GM19043 (cell line): ENCODE data around the gene TMEM267.
"Not testable (repeated sequence)": the region's sequence is repeated elsewhere in the genome, so short reads cannot be mapped to it uniquely, and the experiment has no call there.

Experiments
- ATAC-seq: cut with Tn5 transposase; IDR thresholded peaks from one replicate; pipeline ENCODE4 v1.9.1; 2021; ENCODE audit warnings: low read depth; ENCODE audit not compliant: unreplicated experiment

Gene TMEM267

DNA sequence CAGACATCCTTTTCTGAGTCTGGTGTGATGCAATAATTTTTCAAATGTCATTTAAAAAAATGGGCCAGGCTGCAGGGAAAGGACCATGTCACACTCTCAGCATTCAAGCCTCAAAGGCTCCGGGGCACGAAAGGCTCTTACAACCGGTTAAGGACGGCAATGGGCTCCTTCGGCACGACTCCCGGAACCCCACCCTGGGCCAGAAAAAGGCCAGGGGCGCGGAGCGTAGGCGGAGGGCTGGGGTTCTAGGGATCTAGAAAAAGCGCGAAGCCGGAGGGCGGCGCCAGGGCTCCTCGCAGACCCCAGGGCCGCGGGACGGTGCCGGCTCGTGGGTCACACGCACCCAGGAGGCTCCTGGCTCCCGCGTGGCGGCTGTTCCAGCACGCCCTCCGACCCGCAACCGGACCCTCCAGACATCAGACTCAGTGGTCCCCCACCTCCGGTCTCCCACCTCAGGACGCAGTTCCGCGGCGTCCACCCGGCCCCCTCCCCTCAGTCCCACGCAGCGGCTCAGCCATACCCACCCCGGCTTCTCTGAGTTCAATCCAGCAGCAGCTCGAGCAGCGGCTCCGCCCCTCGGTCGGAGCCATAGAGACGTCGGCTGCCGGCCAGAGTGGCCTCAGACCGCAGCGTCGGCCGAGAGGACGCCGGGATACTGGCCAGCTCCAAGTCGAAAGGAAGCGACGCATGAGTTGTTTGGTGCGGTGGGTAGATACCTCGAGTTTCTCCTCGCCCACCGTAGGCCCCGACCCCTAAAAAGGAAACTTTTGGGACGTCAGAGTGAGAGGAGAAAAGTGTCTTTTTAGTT lies at the start of gene TMEM267:
TMEM267 (minus strand) TSS at position 568 of the 808 bp plus-strand sequence. CDS start 29,896 bp downstream, outside the sequence.
- peak; percentile 87 for ATAC-seq

DNA sequence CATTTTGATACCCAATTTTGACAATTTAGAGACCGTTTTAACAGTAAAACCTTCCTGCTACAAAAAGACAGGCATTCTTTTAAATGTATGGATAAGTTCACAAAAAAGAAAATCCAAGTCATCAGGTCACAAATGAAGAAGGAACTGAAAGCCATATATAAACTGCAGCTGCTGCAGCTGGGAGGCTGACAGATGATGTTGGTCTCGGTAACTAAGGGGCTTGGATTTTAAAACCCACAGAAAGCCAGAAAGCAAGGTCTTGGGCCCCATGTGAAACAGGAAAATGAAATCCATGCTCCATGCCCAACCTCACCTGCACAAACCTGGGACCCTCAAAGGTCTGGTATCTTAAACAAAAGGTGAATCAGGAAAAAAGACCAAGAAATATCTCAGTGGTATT lies 47.0 kb upstream of the TMEM267 start:
- ATAC-seq = no peak

- no peak for ATAC-seq
These were observed 40.0 kb upstream of the TMEM267 start for GRCh38 chr5:43523662-43524072.

- no peak for ATAC-seq
These were observed 37.0 kb upstream of the TMEM267 start for GRCh38 chr5:43520615-43521014.

DNA sequence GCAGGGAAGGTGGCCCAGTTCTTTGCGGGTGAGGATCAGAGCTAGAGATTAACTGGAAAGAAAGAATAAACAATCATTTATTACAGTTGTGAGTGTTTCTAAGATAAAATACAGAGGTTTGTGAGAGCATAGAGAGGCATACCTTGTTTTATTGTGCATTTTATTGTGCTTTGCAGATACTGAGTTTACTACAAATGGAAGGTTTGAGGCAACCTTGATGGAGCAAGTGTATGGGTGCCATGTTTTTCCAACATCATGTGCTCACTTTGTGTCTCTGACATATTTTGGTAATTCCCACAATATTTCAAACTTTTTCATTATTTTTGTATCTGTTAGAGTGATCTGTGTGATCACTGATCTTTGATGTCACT lies 32.0 kb upstream of the TMEM267 start:
- no peak for ATAC-seq

- ATAC-seq = peak; percentile 97
These were observed 31.4 kb upstream of the TMEM267 start, which contains the start of gene C5orf34 for GRCh38 chr5:43514816-43515677. Gene C5orf34, minus strand, starts transcription at chr5:43515148. Its CDS starts 5,809 bp downstream, at chr5:43509339.

- peak; percentile 23 for ATAC-seq
These were observed 30.8 kb upstream of the TMEM267 start for GRCh38 chr5:43514471-43514815.

- ATAC-seq = no peak
These were observed 30.4 kb upstream of the TMEM267 start for GRCh38 chr5:43514025-43514424.

DNA sequence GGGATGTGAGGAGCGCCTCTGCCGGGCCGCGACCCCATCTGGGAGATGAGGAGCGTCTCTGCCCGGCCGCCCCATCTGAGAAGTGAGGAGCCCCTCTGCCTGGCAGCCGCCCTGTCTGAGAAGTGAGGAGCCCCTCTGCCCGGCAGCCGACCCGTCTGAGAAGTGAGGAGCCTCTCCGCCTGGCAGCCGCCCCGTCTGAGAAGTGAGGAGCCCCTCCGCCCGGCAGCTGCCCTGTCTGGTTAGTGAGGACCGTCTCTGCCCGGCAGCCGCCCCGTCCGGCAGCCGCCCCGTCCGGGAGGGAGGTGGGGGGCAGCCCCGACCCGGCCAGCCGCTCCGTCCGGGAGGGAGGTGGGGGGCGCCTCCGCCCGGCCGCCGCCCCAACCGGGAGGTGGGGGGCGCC lies 27.4 kb upstream of the TMEM267 start:
- not testable (repeated sequence) for ATAC-seq

DNA sequence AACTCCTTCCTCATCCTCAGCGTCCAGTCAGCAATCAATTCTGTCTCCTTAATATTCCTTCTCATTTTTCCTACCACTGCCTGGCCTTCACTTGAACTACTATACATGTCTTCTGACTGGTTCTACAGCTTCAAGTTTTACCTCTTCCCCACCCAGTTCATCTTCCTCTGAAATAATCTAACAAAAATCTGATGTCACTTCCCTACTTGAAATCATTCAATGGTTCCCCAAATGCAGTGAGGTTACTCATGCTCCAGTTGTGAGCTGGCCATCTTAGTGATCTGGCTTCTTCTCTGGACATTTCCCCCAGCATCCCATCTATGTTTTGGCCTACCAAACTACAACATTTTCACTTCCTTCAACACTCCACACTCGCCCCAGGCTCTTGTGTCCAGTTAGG lies 14.9 kb upstream of the TMEM267 start:
- no peak for ATAC-seq

DNA sequence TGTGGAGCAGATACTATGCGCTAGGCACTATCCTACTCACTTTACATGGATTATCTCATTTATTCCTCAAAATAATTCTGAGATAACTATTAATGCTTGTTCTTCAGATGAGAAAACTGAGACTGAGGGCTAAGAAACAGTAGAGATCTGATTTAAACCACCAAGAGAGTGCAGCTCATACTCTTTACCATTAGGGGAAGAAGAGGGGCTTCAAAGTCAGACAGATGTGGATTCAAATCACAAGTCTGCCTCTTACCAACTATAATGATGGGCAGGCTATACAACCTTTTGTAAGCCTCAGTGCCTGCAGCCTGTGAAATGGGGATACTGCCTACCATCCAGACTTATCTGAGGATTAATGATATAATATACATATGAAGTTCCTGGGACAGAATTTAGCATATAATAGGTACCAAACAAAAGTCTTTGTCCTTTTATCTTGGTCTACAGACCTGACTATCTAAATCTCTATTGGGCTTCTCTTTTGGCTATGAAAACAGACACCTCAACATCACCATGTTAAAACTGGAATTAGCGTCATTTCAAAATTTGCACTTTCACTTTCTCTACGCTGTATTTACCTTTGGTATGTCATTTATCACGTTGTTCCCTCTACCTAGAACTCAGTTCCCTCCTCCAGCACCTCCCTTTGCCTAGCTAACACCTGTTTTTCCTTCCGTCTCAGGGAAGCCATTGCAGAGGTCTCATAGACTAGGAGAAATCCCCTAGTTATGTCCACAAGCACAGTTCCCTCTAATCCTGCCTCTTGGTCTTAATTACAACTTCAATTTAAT lies 13.8 kb upstream of the TMEM267 start:
- no peak for ATAC-seq

GRCh38 chr5:43491326-43491725 lies 7.7 kb upstream of the TMEM267 start:
- ATAC-seq = no peak

GRCh38 chr5:43486353-43486752 lies 2.7 kb upstream of the TMEM267 start:
- ATAC-seq = no peak

- no peak for ATAC-seq
These were observed 1.7 kb upstream of the TMEM267 start for GRCh38 chr5:43485406-43485805.

DNA sequence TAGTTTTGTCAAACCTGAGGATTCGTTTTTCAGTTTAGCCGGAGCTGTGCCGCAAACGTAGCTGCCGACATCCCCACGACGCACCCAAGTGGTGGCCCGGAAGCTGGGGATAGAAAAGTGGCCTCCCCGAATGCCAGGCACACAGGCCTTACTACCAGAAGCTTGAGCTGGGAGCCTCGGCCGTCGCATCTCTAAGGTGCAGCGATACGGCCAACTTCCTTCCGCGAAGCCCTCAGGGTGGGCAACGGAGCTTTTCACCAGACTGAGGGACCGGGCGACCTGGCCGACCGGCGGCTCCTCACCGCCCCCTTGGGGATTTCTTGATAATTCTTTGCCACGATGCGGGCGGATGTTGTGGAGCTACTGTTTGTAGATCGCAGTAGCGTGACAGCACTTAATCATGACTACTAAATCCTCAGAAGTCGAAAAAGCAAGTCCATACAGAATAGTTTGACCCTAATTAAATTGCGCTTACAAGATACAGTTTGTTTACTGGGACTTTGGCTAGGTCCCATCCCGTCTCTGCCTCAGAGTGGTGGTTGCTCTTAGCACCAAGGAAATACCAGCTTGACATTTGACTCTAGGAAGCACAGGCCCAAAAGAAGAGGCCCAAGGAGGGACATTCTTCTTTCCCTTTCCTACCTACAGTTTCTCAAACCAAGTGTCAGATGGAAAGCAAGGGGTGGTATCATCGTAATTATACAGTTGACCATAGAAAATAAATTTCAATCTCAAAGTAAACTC lies 613 bp upstream of the TMEM267 start:
- peak; percentile 66 for ATAC-seq

- ATAC-seq = no peak
These were observed 971 bp downstream of the TMEM267 start for GRCh38 chr5:43482490-43483297.

GRCh38 chr5:43469671-43470391 lies 13.8 kb downstream of the TMEM267 start:
- no peak for ATAC-seq

DNA sequence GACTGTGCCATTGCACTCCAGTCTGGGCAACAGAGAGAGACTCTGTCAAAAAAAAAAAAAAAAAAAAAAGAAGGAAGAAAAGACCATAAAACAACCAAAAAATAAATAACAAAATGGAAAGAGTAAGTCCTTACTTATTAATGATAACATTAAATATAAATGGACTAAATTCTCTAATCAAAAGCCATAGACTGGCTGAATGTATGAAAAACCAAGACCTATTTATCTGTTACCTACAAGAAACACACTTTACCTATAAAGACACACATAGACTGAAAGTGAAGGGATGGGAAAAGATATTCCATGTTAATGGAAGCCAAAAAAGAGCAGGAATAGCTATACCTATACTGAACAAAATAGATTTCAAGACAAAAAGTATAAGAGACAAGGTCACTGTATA lies 16.6 kb downstream of the TMEM267 start:
- no peak for ATAC-seq

DNA sequence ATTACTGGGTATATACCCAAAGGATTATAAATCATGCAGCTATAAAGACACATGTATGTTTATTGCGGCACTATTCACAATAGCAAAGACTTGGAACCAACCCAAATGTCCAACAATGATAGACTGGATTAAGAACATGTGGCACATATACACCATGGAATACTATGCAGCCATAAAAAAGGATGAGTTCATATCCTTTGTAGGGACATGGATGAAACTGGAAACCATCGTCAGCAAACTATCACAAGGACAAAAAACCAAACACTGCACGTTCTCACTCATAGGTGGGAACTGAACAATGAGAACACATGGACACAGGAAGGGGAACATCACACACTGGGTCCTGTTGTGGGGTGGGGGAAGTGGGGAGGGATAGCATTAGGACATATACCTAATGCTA lies 18.2 kb downstream of the TMEM267 start:
- not testable (repeated sequence) for ATAC-seq
